ENCODE data around the gene ZNF343. TPM values are rescaled to one million over a fixed set of nuclear protein-coding genes. Genes with fewer than 3 reads are reported as not detected.

The ZNF343 gene
- total and polyA plus RNA-seq, 2 experiments from 2014 or later: 6.2 to 7.0 TPM

GRCh38 chr20:2470423-2471193 lies 38.1 kb downstream of the ZNF343 start, which contains the start of gene SNRPB:
Gene SNRPB (minus strand): TSS chr20:2470789. CDS start chr20:2470690, 99 bp downstream.
- Histone ChIP-seq H3K27ac (peak within 1 kb of the TSS; percentile 96), H3K27me3 (no peaks in the 10 kb centered on the region), H3K9me3 (ENCODE audit: low read depth) (no peaks in the 10 kb centered on the region), H3K4me3 (peak within 1 kb of the TSS; percentile 62), H3K9me2 (replicated peaks; ENCODE audit: insufficient read depth) (no peaks in the 10 kb centered on the region), H3K36me3 (replicated peaks; ENCODE audit: insufficient read depth, low read depth) (no peaks in the 10 kb centered on the region), H3K79me2 (peaks cover 49% of the 10 kb centered on the region), H3K4me1 (ENCODE audit: insufficient read depth) (peaks cover 5% of the 10 kb centered on the region), H2AFZ (peak within 1 kb of the TSS; percentile 66), H4K20me1 (ENCODE audit: insufficient read depth, poor library complexity, severe bottlenecking) (peaks cover 34% of the 10 kb centered on the region), H3K4me2 (peak within 1 kb of the TSS; percentile 86)
- TF ChIP-seq EZH2 (IDR thresholded peaks at IDR 0.05; ENCODE audit: borderline replicate concordance) (no peak), CTCF (IDR thresholded peaks at IDR 0.05; ENCODE audit: poor library complexity) (no peak), EZH2phosphoT487 (IDR thresholded peaks at IDR 0.05; ENCODE audit: low read depth, severe bottlenecking, unreplicated experiment) (no peak)
- 1% methylated on average over 53 of the region's 53 CpGs for WGBS (ENCODE audit: low lambda C conversion rate, missing lambda C conversion rate)
- DNase-seq (ENCODE audit: low spot score): peak; percentile 99

GRCh38 chr20:2469991-2470422 lies 38.7 kb downstream of the ZNF343 start:
- Histone ChIP-seq H3K79me2 (peaks cover 50% of the 10 kb centered on the region), H4K20me1 (ENCODE audit: insufficient read depth, poor library complexity, severe bottlenecking) (peaks cover 35% of the 10 kb centered on the region), H3K9me3 (ENCODE audit: low read depth) (no peaks in the 10 kb centered on the region), H3K4me3 (peak overlapping the region; percentile 62), H3K9me2 (replicated peaks; ENCODE audit: insufficient read depth) (no peaks in the 10 kb centered on the region), H3K27me3 (no peaks in the 10 kb centered on the region), H3K4me2 (peak overlapping the region; percentile 86), H3K36me3 (replicated peaks; ENCODE audit: insufficient read depth, low read depth) (no peaks in the 10 kb centered on the region), H3K4me1 (ENCODE audit: insufficient read depth) (peaks cover 5% of the 10 kb centered on the region), H2AFZ (peak overlapping the region; percentile 66), H3K27ac (peak overlapping the region; percentile 96)
- TF ChIP-seq EZH2 (IDR thresholded peaks at IDR 0.05; ENCODE audit: borderline replicate concordance) (no peak), CTCF (IDR thresholded peaks at IDR 0.05; ENCODE audit: poor library complexity) (no peak)
- 2% methylated on average over 19 of the region's 19 CpGs for WGBS (ENCODE audit: low lambda C conversion rate, missing lambda C conversion rate)
- DNase-seq (ENCODE audit: low spot score): peak; percentile 54

GRCh38 chr20:2468581-2469407 lies 39.9 kb downstream of the ZNF343 start:
- WGBS (ENCODE audit: low lambda C conversion rate, missing lambda C conversion rate): 85% methylated on average over 11 of the region's 11 CpGs
- peaks cover 50% of the 10 kb centered on the region for H3K79me2 ChIP-seq
- no peaks in the 10 kb centered on the region for H3K9me2 ChIP-seq (replicated peaks; ENCODE audit: insufficient read depth)
- H3K4me3 ChIP-seq: no peak overlapping the region
- H3K36me3 ChIP-seq (replicated peaks; ENCODE audit: insufficient read depth, low read depth): no peaks in the 10 kb centered on the region
- no peak overlapping the region for H2AFZ ChIP-seq
- H3K27ac ChIP-seq: no peak overlapping the region
- TF ChIP-seq EZH2phosphoT487 (IDR thresholded peaks at IDR 0.05; ENCODE audit: low read depth, severe bottlenecking, unreplicated experiment): no peak
- no peaks in the 10 kb centered on the region for H3K9me3 ChIP-seq (ENCODE audit: low read depth)
- peaks cover 38% of the 10 kb centered on the region for H4K20me1 ChIP-seq (ENCODE audit: insufficient read depth, poor library complexity, severe bottlenecking)
- H3K27me3 ChIP-seq: no peaks in the 10 kb centered on the region
- no peak for DNase-seq (ENCODE audit: low spot score)
- H3K4me1 ChIP-seq (ENCODE audit: insufficient read depth): peaks cover 5% of the 10 kb centered on the region
- H3K4me2 ChIP-seq: peak overlapping the region; percentile 86

GRCh38 chr20:2467412-2467811 lies 41.3 kb downstream of the ZNF343 start:
- H3K9me2 ChIP-seq (replicated peaks; ENCODE audit: insufficient read depth): no peaks in the 10 kb centered on the region
- no peaks in the 10 kb centered on the region for H3K9me3 ChIP-seq (ENCODE audit: low read depth)
- peaks cover 41% of the 10 kb centered on the region for H4K20me1 ChIP-seq (ENCODE audit: insufficient read depth, poor library complexity, severe bottlenecking)
- no peaks in the 10 kb centered on the region for H3K27me3 ChIP-seq
- H3K4me2 ChIP-seq: no peak overlapping the region
- TF ChIP-seq EZH2phosphoT487 (IDR thresholded peaks at IDR 0.05; ENCODE audit: low read depth, severe bottlenecking, unreplicated experiment) (no peak), EZH2 (IDR thresholded peaks at IDR 0.05; ENCODE audit: borderline replicate concordance) (no peak), CTCF (IDR thresholded peaks at IDR 0.05; ENCODE audit: poor library complexity) (no peak)
- peaks cover 50% of the 10 kb centered on the region for H3K79me2 ChIP-seq
- no peak overlapping the region for H2AFZ ChIP-seq
- no peak overlapping the region for H3K27ac ChIP-seq
- peaks cover 5% of the 10 kb centered on the region for H3K4me1 ChIP-seq (ENCODE audit: insufficient read depth)
- H3K4me3 ChIP-seq: no peak overlapping the region
- H3K36me3 ChIP-seq (replicated peaks; ENCODE audit: insufficient read depth, low read depth): no peaks in the 10 kb centered on the region
- no peak for DNase-seq (ENCODE audit: low spot score)
- WGBS (ENCODE audit: low lambda C conversion rate, missing lambda C conversion rate): 95% methylated on average over 5 of the region's 5 CpGs

Data from hepatocyte (in vitro differentiated cells).